HEK293 (cell line): ENCODE measurements around the gene RALA.
"Not testable (repeated sequence)": the region's sequence is repeated elsewhere in the genome, so short reads cannot be mapped to it uniquely, and the experiment has no call there.

Source experiments
- CTCF ChIP-seq: fragments of 450-650 bp; formaldehyde crosslinking; IDR thresholded peaks from 2 replicates; pipeline ENCODE4 v1.5.1; 2016; ENCODE audit warnings: missing biosample characterization, missing genetic modification characterization
- ZBTB44 ChIP-seq: fragments of 450-650 bp; IDR thresholded peaks from 2 replicates; pipeline ENCODE4 v1.5.1; 2018; ENCODE audit warnings: missing biosample characterization, mild to moderate bottlenecking, missing genetic modification characterization
- ZNF302 ChIP-seq: fragments of 450-650 bp; formaldehyde crosslinking; IDR thresholded peaks from 2 replicates; pipeline ENCODE4 v1.5.1; 2016; ENCODE audit warnings: missing biosample characterization, missing genetic modification characterization, low read depth
- ZNF391 ChIP-seq: fragments of 450-650 bp; formaldehyde crosslinking; IDR thresholded peaks from 2 replicates; pipeline ENCODE4 v1.5.1; 2016; ENCODE audit warnings: low read depth, missing biosample characterization, missing genetic modification characterization, borderline replicate concordance
- ZNF660 ChIP-seq: fragments of 450-650 bp; IDR thresholded peaks from 2 replicates; pipeline ENCODE4 v1.5.1; 2018; ENCODE audit warnings: missing biosample characterization, mild to moderate bottlenecking, missing genetic modification characterization
- ZNF701 ChIP-seq: fragments of 450-650 bp; formaldehyde crosslinking; IDR thresholded peaks from 2 replicates; pipeline ENCODE4 v1.5.1; 2016; ENCODE audit warnings: missing biosample characterization, missing genetic modification characterization
- TF ChIP-seq, protein P1 (sequence below): fragments of 450-650 bp; formaldehyde crosslinking; IDR thresholded peaks from 2 replicates; pipeline ENCODE4 v1.5.1; 2017; ENCODE audit warnings: missing biosample characterization, missing genetic modification characterization
- TF ChIP-seq, protein P2 (sequence below): fragments of 450-650 bp; formaldehyde crosslinking; IDR thresholded peaks from 2 replicates; pipeline ENCODE4 v1.5.1; 2016; ENCODE audit warnings: missing biosample characterization, missing genetic modification characterization
- TF ChIP-seq, protein P3 (sequence below): fragments of 450-650 bp; formaldehyde crosslinking; IDR thresholded peaks from 2 replicates; pipeline ENCODE4 v1.5.1; 2017; ENCODE audit warnings: missing biosample characterization, mild to moderate bottlenecking, missing genetic modification characterization, moderate library complexity

DNA sequence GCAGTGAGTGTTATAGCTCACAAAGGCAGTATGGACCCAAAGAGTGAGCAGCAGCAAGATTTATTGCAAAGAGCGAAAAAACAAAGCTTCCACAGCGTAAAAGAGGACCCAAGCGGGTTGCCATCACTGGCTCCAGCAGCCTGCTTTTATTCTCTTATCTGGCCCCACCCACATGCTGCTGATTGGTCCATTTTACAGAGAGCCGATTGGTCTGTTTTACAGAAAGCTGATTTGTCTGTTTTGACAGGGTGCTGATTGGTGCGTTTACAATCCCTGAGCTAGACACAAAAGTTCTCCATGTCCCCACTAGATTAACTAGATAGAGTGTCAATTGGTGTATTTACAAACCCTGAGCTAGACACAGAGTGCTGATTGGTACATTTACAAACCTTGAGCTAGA is 129.9 kb downstream of the RALA start:
- not testable (repeated sequence) for TF ChIP-seq ZNF660 (tag by site-specific recombination); ZBTB44 (tag by site-specific recombination); CTCF (tag by site-specific recombination); ZNF391; ZNF302 (tag by site-specific recombination); ZNF701 (tag by site-specific recombination)
- TF ChIP-seq, protein P1, sequence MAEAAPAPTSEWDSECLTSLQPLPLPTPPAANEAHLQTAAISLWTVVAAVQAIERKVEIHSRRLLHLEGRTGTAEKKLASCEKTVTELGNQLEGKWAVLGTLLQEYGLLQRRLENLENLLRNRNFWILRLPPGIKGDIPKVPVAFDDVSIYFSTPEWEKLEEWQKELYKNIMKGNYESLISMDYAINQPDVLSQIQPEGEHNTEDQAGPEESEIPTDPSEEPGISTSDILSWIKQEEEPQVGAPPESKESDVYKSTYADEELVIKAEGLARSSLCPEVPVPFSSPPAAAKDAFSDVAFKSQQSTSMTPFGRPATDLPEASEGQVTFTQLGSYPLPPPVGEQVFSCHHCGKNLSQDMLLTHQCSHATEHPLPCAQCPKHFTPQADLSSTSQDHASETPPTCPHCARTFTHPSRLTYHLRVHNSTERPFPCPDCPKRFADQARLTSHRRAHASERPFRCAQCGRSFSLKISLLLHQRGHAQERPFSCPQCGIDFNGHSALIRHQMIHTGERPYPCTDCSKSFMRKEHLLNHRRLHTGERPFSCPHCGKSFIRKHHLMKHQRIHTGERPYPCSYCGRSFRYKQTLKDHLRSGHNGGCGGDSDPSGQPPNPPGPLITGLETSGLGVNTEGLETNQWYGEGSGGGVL = not testable (repeated sequence)
- TF ChIP-seq, protein P2, sequence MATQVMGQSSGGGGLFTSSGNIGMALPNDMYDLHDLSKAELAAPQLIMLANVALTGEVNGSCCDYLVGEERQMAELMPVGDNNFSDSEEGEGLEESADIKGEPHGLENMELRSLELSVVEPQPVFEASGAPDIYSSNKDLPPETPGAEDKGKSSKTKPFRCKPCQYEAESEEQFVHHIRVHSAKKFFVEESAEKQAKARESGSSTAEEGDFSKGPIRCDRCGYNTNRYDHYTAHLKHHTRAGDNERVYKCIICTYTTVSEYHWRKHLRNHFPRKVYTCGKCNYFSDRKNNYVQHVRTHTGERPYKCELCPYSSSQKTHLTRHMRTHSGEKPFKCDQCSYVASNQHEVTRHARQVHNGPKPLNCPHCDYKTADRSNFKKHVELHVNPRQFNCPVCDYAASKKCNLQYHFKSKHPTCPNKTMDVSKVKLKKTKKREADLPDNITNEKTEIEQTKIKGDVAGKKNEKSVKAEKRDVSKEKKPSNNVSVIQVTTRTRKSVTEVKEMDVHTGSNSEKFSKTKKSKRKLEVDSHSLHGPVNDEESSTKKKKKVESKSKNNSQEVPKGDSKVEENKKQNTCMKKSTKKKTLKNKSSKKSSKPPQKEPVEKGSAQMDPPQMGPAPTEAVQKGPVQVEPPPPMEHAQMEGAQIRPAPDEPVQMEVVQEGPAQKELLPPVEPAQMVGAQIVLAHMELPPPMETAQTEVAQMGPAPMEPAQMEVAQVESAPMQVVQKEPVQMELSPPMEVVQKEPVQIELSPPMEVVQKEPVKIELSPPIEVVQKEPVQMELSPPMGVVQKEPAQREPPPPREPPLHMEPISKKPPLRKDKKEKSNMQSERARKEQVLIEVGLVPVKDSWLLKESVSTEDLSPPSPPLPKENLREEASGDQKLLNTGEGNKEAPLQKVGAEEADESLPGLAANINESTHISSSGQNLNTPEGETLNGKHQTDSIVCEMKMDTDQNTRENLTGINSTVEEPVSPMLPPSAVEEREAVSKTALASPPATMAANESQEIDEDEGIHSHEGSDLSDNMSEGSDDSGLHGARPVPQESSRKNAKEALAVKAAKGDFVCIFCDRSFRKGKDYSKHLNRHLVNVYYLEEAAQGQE = not testable (repeated sequence)
- TF ChIP-seq, protein P3, sequence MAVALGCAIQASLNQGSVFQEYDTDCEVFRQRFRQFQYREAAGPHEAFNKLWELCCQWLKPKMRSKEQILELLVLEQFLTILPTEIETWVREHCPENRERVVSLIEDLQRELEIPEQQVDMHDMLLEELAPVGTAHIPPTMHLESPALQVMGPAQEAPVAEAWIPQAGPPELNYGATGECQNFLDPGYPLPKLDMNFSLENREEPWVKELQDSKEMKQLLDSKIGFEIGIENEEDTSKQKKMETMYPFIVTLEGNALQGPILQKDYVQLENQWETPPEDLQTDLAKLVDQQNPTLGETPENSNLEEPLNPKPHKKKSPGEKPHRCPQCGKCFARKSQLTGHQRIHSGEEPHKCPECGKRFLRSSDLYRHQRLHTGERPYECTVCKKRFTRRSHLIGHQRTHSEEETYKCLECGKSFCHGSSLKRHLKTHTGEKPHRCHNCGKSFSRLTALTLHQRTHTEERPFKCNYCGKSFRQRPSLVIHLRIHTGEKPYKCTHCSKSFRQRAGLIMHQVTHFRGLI = not testable (repeated sequence)
